M059J (cell line): Measurements from ENCODE around the gene GTPBP6. TPM values are rescaled to one million over a fixed set of nuclear protein-coding genes. Genes with fewer than 3 reads are reported as not detected.
"Not testable (repeated sequence)": the region's sequence is repeated elsewhere in the genome, so short reads cannot be mapped to it uniquely, and the experiment has no call there.

Source experiments
- DNase-seq: peaks from one replicate; pipeline ENCODE4 v3.0.0-alpha.2; 2012; ENCODE audit warnings: low read depth
- total RNA-seq: library from RNA; depleted of rRNA; stranded (reverse); fragments of >200 nt; shearing (Covaris generic); gene quantifications from 2 replicates; pipeline ENCODE4 v1.2.3, GENCODE V29; 2014

GTPBP6 gene
- total RNA-seq, 1 experiment from 2014 or later: 24.5 TPM

GRCh38 chrX:316351-317325 lies 2.0 kb downstream of the GTPBP6 start:
- DNase-seq: no peak

- DNase-seq: no peak
Measured at GRCh38 chrX:314781-315595, 3.6 kb downstream of the GTPBP6 start.

- no peak for DNase-seq
Measured at GRCh38 chrX:314049-314448, 4.5 kb downstream of the GTPBP6 start.

- DNase-seq: no peak
Measured at GRCh38 chrX:313546-313945, 5.0 kb downstream of the GTPBP6 start.

GRCh38 chrX:312621-313331 lies 5.8 kb downstream of the GTPBP6 start:
- DNase-seq: no peak

GRCh38 chrX:311156-312129 lies 7.2 kb downstream of the GTPBP6 start:
- no peak for DNase-seq

- no peak for DNase-seq
Measured at GRCh38 chrX:310621-311155, 7.9 kb downstream of the GTPBP6 start.

- DNase-seq: no peak
Measured at GRCh38 chrX:308821-309520, 9.6 kb downstream of the GTPBP6 start.

GRCh38 chrX:307261-308111 lies 11.1 kb downstream of the GTPBP6 start:
- DNase-seq: no peak

- not testable (repeated sequence) for DNase-seq
Measured at GRCh38 chrX:306614-307251, 11.9 kb downstream of the GTPBP6 start.

- DNase-seq: not testable (repeated sequence)
Measured at GRCh38 chrX:305781-306613, 12.6 kb downstream of the GTPBP6 start.

- no peak for DNase-seq
Measured at GRCh38 chrX:302975-303374, 15.6 kb downstream of the GTPBP6 start.

- no peak for DNase-seq
Measured at GRCh38 chrX:300334-300733, 18.3 kb downstream of the GTPBP6 start.

- no peak for DNase-seq
Measured at GRCh38 chrX:298993-299392, 19.6 kb downstream of the GTPBP6 start.

GRCh38 chrX:295136-295535 lies 23.5 kb downstream of the GTPBP6 start:
- no peak for DNase-seq

GRCh38 chrX:292900-293897 lies 25.4 kb downstream of the GTPBP6 start:
- no peak for DNase-seq
